HepG2 (cell line): ENCODE measurements around the gene TBC1D1. TPM values are rescaled to one million over a fixed set of nuclear protein-coding genes. Genes with fewer than 3 reads are reported as not detected.

Experiments
- ATAC-seq: fragments of 200-7000 bp; cut with Tn5 transposase; 3 replicates; pipeline ENCODE4 v1.9.1; 2020; ENCODE audit warnings: mild to moderate bottlenecking, moderate library complexity
- BruUV-seq: library from RNA; stranded (reverse); fragments of 400-500 nt; replicated peaks from 2 replicates; lab custom pipeline; 2021; lab: Mats Ljungman, UMichigan
- CTCF ChIA-PET: fragments of 300-600 bp; formaldehyde crosslinking; extraction: SDS; loops from one replicate; lab custom pipeline; 2021; ENCODE audit warnings: low total read pairs, inconsistent platforms, low intra/inter-chr PET ratio; lab: Yijun Ruan, JAX
- POLR2A ChIA-PET: fragments of 350-600 bp; sonication (Branson Sonifier 250); formaldehyde crosslinking; loops from one replicate; lab custom pipeline; 2020; ENCODE audit warnings: antibody characterized with exemption, inconsistent platforms; lab: Yijun Ruan, JAX
- DNase-seq: peaks from one replicate; pipeline ENCODE4 v3.0.0-alpha.2; 2015; ENCODE audit warnings: low spot score
- FAIRE-seq: peaks from 3 replicates; lab custom pipeline; 2011; peaks lifted over from hg19 to GRCh38; lab: Jason Lieb, UNC
- H2AFZ ChIP-seq: one replicate; pipeline ENCODE4 v1.6.1; 2011; ENCODE audit warnings: low read length, inconsistent platforms
- H3K27ac ChIP-seq: fragments of 300-600 bp; 3 replicates; pipeline ENCODE4 v1.8.0; 2011; ENCODE audit warnings: mixed run types, mild to moderate bottlenecking, mixed read lengths, low read length, inconsistent platforms; ENCODE audit not compliant: insufficient read depth; ENCODE audit errors: extremely low read length
- H3K27me3 ChIP-seq, 2 experiments: fragments of 200-600 bp in 1 of 2; 2 replicates in 1 of 2; 3 replicates in 1 of 2; pipeline versions ENCODE4 v1.6.0 to v1.8.0; 2011; ENCODE audit warnings: low read length in 2 of 2, mild to moderate bottlenecking in 2 of 2, moderate library complexity in 2 of 2, inconsistent platforms in 1 of 2; ENCODE audit not compliant: insufficient read depth in 2 of 2, control insufficient read depth in 1 of 2
- H3K36me3 ChIP-seq, 2 experiments: fragments of 200-600 bp in 1 of 2; replicated peaks in 1 of 2; 2 replicates in 1 of 2; 3 replicates in 1 of 2; pipeline versions ENCODE4 v1.5.1 to v1.8.0; 2011; ENCODE audit warnings: low read length in 2 of 2, inconsistent platforms in 1 of 2; ENCODE audit not compliant: insufficient read depth in 2 of 2, control insufficient read depth in 1 of 2
- H3K4me1 ChIP-seq: 2 replicates; pipeline ENCODE4 v1.5.1; 2012; ENCODE audit warnings: low read length, inconsistent platforms; ENCODE audit not compliant: insufficient read depth
- H3K4me2 ChIP-seq: 2 replicates; pipeline ENCODE4 v1.6.0; 2011; ENCODE audit warnings: low read depth, low read length, inconsistent platforms
- H3K4me3 ChIP-seq, 3 experiments: fragments of 200-600 bp in 1 of 3; sonication (generic), shearing (Covaris generic) in 1 of 3; replicated peaks in 1 of 3; 2 replicates each; pipeline ENCODE4 v1.5.1; 2011 to 2016; ENCODE audit warnings: low read length in 3 of 3, inconsistent platforms in 2 of 3, low read depth in 2 of 3, mild to moderate bottlenecking in 2 of 3, control low read depth in 1 of 3, mixed read lengths in 1 of 3; ENCODE audit not compliant: insufficient read depth in 1 of 3
- H3K79me2 ChIP-seq: one replicate; pipeline ENCODE4 v1.6.1; 2011; ENCODE audit warnings: low read length, inconsistent platforms; ENCODE audit not compliant: insufficient read depth
- H3K9ac ChIP-seq: 2 replicates; pipeline ENCODE4 v1.6.0; 2011; ENCODE audit warnings: mild to moderate bottlenecking, low read depth, low read length, inconsistent platforms; ENCODE audit not compliant: insufficient read depth
- H3K9me3 ChIP-seq: 2 replicates; pipeline ENCODE4 v1.5.1; 2012; ENCODE audit warnings: mild to moderate bottlenecking, low read length
- H4K20me1 ChIP-seq: 2 replicates; pipeline ENCODE4 v1.6.0; 2011; ENCODE audit warnings: inconsistent platforms, mild to moderate bottlenecking, low read length, moderate library complexity; ENCODE audit not compliant: insufficient read depth
- CREB1 ChIP-seq, 2 experiments: fragments of 450-650 bp in 1 of 2; IDR thresholded peaks; 2 replicates each; pipeline ENCODE4 v1.6.1; 2016 to 2017; ENCODE audit warnings: control low read depth in 1 of 2, mild to moderate bottlenecking in 1 of 2, missing compliant biosample characterization in 1 of 2, missing genetic modification characterization in 1 of 2
- HNF4G ChIP-seq, 2 experiments: sonication (generic) in 1 of 2; formaldehyde crosslinking in 1 of 2; IDR thresholded peaks; 2 replicates each; pipeline versions ENCODE4 v1.4.0 to v1.6.1; 2011 to 2020; ENCODE audit warnings: borderline replicate concordance in 2 of 2, low read depth in 2 of 2, mild to moderate bottlenecking in 2 of 2, low read length in 1 of 2, missing genetic modification reagents in 1 of 2, moderate library complexity in 1 of 2
- KLF11 ChIP-seq: IDR thresholded peaks from 2 replicates; pipeline ENCODE4 v1.6.1; 2016; ENCODE audit warnings: missing compliant biosample characterization
- POLR2G ChIP-seq: fragments of 200-400 bp; formaldehyde crosslinking; IDR thresholded peaks from 2 replicates; pipeline ENCODE4 v1.6.1; 2018; ENCODE audit warnings: mild to moderate bottlenecking, low read depth, low read length, moderate library complexity
- ZNF569 ChIP-seq: sonication (generic); formaldehyde crosslinking; IDR thresholded peaks from 2 replicates; pipeline ENCODE4 v1.5.0; 2020; ENCODE audit warnings: mild to moderate bottlenecking, missing genetic modification reagents, moderate library complexity, borderline replicate concordance
- WGBS: methylation state at CpG from one replicate; pipeline ENCODE4 v1.1.6; 2017; ENCODE audit warnings: low lambda C conversion rate; 5-methylcytosine and 5-hydroxymethylcytosine counted together
- in situ Hi-C: cut with HindIII; loops from 2 replicates; pipeline ENCODE4 v1.10.0; 2017; ENCODE audit warnings: low pct_unique_long_range_greater_than_20kb; ENCODE audit not compliant: extremely low pct_ligation_motif_present
- intact Hi-C: fragments of 100-400 bp; cut with micrococcal nuclease; formaldehyde crosslinking; loops from one replicate; pipeline ENCODE4 v1.10.0; 2022; ENCODE audit not compliant: unreplicated experiment
- polyA plus RNA-seq, 8 experiments: library from polyadenylated mRNA; depleted of rRNA in 3 of 8; stranded (reverse) in 7 of 8; unstranded in 1 of 8; fragments of >200 nt; fragmentation: Illumina TruSeq in 4 of 8; extraction: Trizol in 4 of 8; gene quantifications; 2 replicates each; pipeline versions ENCODE4 v1.2.1 to v1.2.3, GENCODE V29; 2011 to 2016; ENCODE audit warnings: low read depth in 4 of 8, missing spikeins in 1 of 8, mixed read lengths in 1 of 8; ENCODE audit not compliant: insufficient read depth in 1 of 8
- total RNA-seq, 5 experiments: library from RNA; depleted of rRNA; stranded (reverse); fragments of >200 nt; fragmentation: Illumina TruSeq; extraction: Trizol; gene quantifications; 2 replicates each; pipeline ENCODE4 v1.2.3, GENCODE V29; 2016; ENCODE audit warnings: low read depth in 1 of 5
- TF ChIP-seq, protein P1 (sequence below): sonication (generic); formaldehyde crosslinking; IDR thresholded peaks from 2 replicates; pipeline ENCODE4 v1.5.1; 2020; ENCODE audit warnings: mild to moderate bottlenecking, missing genetic modification reagents, moderate library complexity
- TF ChIP-seq, protein P2 (sequence below): sonication (generic); formaldehyde crosslinking; IDR thresholded peaks from one replicate; pipeline ENCODE4 v1.5.1; 2020; ENCODE audit warnings: mild to moderate bottlenecking, missing genetic modification reagents; ENCODE audit errors: not compliant biosample characterization

TBC1D1 gene
- total and polyA plus RNA-seq, 2 of the 13 experiments (the other 11 are each of a cell fraction or from before 2014, with no cell fraction given): 37.3 to 62.8 TPM

DNA sequence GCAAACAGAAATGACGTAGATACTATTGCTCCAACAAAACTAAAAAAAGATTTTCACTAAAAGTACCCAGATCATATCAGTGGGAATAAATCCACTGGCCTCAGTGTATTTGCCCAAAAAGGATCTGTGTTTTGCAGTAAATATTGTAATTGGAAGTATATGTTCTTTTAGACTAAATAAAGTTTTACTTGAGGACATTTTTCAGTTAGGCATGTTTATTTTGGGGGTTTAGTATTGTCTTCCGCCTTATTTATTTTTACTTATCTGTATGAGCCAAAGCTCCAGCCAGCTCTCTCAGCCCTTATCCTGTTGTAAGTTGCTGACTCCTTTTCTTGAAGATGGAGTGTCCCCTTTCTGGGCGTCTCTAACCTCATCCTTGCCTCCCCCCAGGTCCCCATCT is 119.1 kb downstream of the TBC1D1 start:
- Histone ChIP-seq H3K9me3 (no peaks in the 10 kb centered on the region), H3K36me3 (0 out of 5 replicates have a peak, but pooled peaks cover 0 to 3% of the 10 kb centered on the region in 2 experiments), H3K27ac (no peak overlapping the region), H3K27me3 (no peaks in the 10 kb centered on the region)
- no peak for FAIRE-seq
- BruUV-seq: no TSS peak
- POLR2A ChIA-PET: no interaction called here
- DNase-seq: no peak
- intact Hi-C loops: no loop called here
- TF ChIP-seq POLR2G: no peak
- TF ChIP-seq, protein P1, sequence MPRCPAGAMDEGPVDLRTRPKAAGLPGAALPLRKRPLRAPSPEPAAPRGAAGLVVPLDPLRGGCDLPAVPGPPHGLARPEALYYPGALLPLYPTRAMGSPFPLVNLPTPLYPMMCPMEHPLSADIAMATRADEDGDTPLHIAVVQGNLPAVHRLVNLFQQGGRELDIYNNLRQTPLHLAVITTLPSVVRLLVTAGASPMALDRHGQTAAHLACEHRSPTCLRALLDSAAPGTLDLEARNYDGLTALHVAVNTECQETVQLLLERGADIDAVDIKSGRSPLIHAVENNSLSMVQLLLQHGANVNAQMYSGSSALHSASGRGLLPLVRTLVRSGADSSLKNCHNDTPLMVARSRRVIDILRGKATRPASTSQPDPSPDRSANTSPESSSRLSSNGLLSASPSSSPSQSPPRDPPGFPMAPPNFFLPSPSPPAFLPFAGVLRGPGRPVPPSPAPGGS (CRISPR knock-in tag): no peak
- TF ChIP-seq CREB1 (IDR thresholded peaks at IDR 0.05): no peak
- TF ChIP-seq CREB1 (CRISPR knock-in tag; IDR thresholded peaks at IDR 0.05): no peak
- TF ChIP-seq HNF4G (IDR thresholded peaks at IDR 0.05; ENCODE audit: borderline replicate concordance, low read depth, low read length): no peak
- no peak for TF ChIP-seq HNF4G (CRISPR knock-in tag; IDR thresholded peaks at IDR 0.05; ENCODE audit: borderline replicate concordance, low read depth)
- TF ChIP-seq, all 625 proteins: peak for 0
- CTCF ChIA-PET: no interaction called here
- no peak overlapping the region for H3K4me2 ChIP-seq
- no peak overlapping the region for H2AFZ ChIP-seq
- ATAC-seq: no peak
- H3K4me1 ChIP-seq: peaks cover 16% of the 10 kb centered on the region
- no peak overlapping the region for H3K9ac ChIP-seq
- WGBS: 96% methylated on average over 3 of the region's 3 CpGs
- no peaks in the 10 kb centered on the region for H4K20me1 ChIP-seq
- no peak overlapping the region for H3K4me3 ChIP-seq
- H3K79me2 ChIP-seq: peaks cover 3% of the 10 kb centered on the region
- in situ Hi-C loops: no loop called here

DNA sequence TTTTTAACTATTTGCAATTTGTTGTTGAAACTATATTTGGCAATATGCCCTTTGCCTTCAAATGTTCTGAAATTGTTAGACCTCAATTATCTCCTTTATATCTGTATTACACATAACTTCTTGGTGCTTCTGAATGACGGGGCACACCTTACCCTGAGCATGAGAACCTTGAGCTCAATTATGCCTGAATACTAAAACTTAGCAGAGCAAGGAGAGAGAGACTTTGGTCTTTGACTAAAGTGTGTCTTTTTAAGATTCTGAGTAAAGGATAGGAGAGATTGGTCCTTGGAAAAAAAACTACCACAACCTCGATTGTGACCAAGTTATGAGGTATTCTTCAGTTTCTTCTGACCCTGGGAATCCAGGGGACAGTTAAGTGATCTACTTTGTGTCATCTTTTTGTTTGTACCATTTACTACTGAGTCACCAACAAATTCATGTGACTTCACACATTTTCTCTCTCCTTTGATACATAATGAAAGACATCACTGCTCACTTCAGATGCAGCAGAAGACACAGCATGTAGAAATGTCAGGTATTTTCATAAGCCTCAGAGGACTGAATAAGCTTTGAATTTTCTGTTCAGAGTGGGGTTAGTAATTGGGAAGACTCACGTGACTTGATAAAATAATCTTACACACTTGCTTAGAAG is 120.8 kb downstream of the TBC1D1 start:
- intact Hi-C loops (no loop called here), in situ Hi-C loops (no loop called here)
- POLR2A ChIA-PET: no interaction called here
- 75% methylated on average over 3 of the region's 3 CpGs for WGBS
- H3K9ac ChIP-seq: no peak overlapping the region
- H3K27me3 ChIP-seq: no peaks in the 10 kb centered on the region
- TF ChIP-seq KLF11 (CRISPR knock-in tag): no peak
- TF ChIP-seq, protein P2, sequence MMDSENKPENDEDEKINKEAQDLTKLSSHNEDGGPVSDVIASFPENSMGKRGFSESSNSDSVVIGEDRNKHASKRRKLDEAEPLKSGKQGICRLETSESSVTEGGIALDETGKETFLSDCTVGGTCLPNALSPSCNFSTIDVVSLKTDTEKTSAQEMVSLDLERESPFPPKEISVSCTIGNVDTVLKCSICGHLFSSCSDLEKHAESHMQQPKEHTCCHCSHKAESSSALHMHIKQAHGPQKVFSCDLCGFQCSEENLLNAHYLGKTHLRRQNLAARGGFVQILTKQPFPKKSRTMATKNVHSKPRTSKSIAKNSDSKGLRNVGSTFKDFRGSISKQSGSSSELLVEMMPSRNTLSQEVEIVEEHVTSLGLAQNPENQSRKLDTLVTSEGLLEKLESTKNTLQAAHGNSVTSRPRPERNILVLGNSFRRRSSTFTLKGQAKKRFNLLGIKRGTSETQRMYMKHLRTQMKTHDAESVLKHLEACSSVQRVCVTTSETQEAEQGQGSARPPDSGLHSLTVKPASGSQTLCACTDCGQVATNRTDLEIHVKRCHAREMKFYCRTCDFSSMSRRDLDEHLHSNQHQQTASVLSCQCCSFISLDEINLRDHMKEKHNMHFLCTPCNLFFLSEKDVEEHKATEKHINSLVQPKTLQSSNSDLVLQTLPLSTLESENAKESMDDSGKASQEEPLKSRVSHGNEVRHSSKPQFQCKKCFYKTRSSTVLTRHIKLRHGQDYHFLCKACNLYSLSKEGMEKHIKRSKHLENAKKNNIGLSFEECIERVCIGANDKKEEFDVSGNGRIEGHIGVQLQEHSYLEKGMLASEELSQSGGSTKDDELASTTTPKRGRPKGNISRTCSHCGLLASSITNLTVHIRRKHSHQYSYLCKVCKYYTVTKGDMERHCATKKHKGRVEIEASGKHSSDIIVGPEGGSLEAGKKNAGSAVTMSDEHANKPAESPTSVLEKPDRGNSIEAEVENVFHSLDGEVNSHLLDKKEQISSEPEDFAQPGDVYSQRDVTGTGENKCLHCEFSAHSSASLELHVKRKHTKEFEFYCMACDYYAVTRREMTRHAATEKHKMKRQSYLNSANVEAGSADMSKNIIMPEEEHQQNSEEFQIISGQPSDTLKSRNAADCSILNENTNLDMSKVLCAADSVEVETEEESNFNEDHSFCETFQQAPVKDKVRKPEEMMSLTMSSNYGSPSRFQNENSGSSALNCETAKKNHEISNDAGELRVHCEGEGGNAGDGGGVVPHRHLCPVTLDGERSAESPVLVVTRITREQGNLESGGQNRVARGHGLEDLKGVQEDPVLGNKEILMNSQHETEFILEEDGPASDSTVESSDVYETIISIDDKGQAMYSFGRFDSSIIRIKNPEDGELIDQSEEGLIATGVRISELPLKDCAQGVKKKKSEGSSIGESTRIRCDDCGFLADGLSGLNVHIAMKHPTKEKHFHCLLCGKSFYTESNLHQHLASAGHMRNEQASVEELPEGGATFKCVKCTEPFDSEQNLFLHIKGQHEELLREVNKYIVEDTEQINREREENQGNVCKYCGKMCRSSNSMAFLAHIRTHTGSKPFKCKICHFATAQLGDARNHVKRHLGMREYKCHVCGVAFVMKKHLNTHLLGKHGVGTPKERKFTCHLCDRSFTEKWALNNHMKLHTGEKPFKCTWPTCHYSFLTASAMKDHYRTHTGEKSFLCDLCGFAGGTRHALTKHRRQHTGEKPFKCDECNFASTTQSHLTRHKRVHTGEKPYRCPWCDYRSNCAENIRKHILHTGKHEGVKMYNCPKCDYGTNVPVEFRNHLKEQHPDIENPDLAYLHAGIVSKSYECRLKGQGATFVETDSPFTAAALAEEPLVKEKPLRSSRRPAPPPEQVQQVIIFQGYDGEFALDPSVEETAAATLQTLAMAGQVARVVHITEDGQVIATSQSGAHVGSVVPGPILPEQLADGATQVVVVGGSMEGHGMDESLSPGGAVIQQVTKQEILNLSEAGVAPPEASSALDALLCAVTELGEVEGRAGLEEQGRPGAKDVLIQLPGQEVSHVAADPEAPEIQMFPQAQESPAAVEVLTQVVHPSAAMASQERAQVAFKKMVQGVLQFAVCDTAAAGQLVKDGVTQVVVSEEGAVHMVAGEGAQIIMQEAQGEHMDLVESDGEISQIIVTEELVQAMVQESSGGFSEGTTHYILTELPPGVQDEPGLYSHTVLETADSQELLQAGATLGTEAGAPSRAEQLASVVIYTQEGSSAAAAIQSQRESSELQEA: no peak
- no peak for TF ChIP-seq ZNF569 (CRISPR knock-in tag)
- FAIRE-seq (no peak), ATAC-seq (no peak), DNase-seq (no peak)
- H3K27ac ChIP-seq: no peak overlapping the region
- BruUV-seq: no TSS peak
- H4K20me1 ChIP-seq: no peaks in the 10 kb centered on the region
- H2AFZ ChIP-seq: no peak overlapping the region
- no peak overlapping the region for H3K4me2 ChIP-seq
- peaks cover 0 to 14% of the 10 kb centered on the region in 2 experiments; a peak in 2 of 5 replicates for H3K36me3 ChIP-seq
- peaks cover 16% of the 10 kb centered on the region for H3K4me1 ChIP-seq
- no peak overlapping the region for H3K4me3 ChIP-seq
- H3K79me2 ChIP-seq: no peaks in the 10 kb centered on the region
- no peaks in the 10 kb centered on the region for H3K9me3 ChIP-seq
- CTCF ChIA-PET: no interaction called here
